H9 (cell line): Measurements from ENCODE around the gene STK10. TPM values are rescaled to one million over a fixed set of nuclear protein-coding genes. Genes with fewer than 3 reads are reported as not detected.
A peak's percentile ranks its signal among the peaks of the same experiment; 100 is the strongest.

ENCODE experiments used
- DNase-seq: peaks from one replicate; pipeline ENCODE4 v3.0.0-alpha.2; 2017
- H2AFZ ChIP-seq: one replicate; pipeline ENCODE4 v1.6.1; 2013; ENCODE audit warnings: mild to moderate bottlenecking, low read length, control low read depth, moderate library complexity
- H2AK5ac ChIP-seq: 2 replicates; pipeline ENCODE4 v1.6.1; 2013; ENCODE audit warnings: low read length, control low read depth, mixed read lengths; ENCODE audit not compliant: insufficient read length
- H2BK120ac ChIP-seq: one replicate; pipeline ENCODE4 v1.6.1; 2013; ENCODE audit warnings: low read depth, mild to moderate bottlenecking, low read length, control low read depth, inconsistent platforms; ENCODE audit not compliant: poor library complexity, severe bottlenecking
- H2BK12ac ChIP-seq: 2 replicates; pipeline ENCODE4 v1.6.1; 2013; ENCODE audit warnings: low read length, control low read depth, mixed read lengths, low read depth; ENCODE audit not compliant: insufficient read length
- H2BK15ac ChIP-seq: 2 replicates; pipeline ENCODE4 v1.6.1; 2013; ENCODE audit warnings: low read depth, low read length, control low read depth
- H2BK20ac ChIP-seq: one replicate; pipeline ENCODE4 v1.6.1; 2013; ENCODE audit warnings: low read depth, mild to moderate bottlenecking, low read length, control low read depth, inconsistent platforms; ENCODE audit not compliant: poor library complexity, severe bottlenecking
- H2BK5ac ChIP-seq: 2 replicates; pipeline ENCODE4 v1.6.1; 2013; ENCODE audit warnings: low read length, control low read depth, mixed read lengths; ENCODE audit not compliant: insufficient read length
- H3K14ac ChIP-seq: 2 replicates; pipeline ENCODE4 v1.6.1; 2013; ENCODE audit warnings: low read length, control low read depth; ENCODE audit not compliant: insufficient read depth
- H3K18ac ChIP-seq: 2 replicates; pipeline ENCODE4 v1.6.1; 2013; ENCODE audit warnings: low read depth, mild to moderate bottlenecking, mixed read lengths, low read length, control low read depth; ENCODE audit not compliant: insufficient read length
- H3K23ac ChIP-seq: 2 replicates; pipeline ENCODE4 v1.6.1; 2013; ENCODE audit warnings: low read length, control low read depth, mixed read lengths, low read depth; ENCODE audit not compliant: insufficient read length
- H3K23me2 ChIP-seq: 2 replicates; pipeline ENCODE4 v1.6.1; 2013; ENCODE audit warnings: low read depth, mild to moderate bottlenecking, mixed read lengths, low read length, control low read depth; ENCODE audit not compliant: insufficient read length, poor library complexity, severe bottlenecking
- H3K27ac ChIP-seq: 2 replicates; pipeline ENCODE4 v1.5.1; 2013; ENCODE audit warnings: low read length, control low read depth, mixed read lengths, low read depth; ENCODE audit not compliant: insufficient read length
- H3K27me3 ChIP-seq: 2 replicates; pipeline ENCODE4 v1.6.1; 2013; ENCODE audit warnings: low read length, control low read depth, inconsistent platforms; ENCODE audit not compliant: insufficient read depth
- H3K4ac ChIP-seq: 2 replicates; pipeline ENCODE4 v1.6.1; 2013; ENCODE audit warnings: low read depth, mild to moderate bottlenecking, control low read depth, inconsistent platforms, low read length, moderate library complexity
- H3K4me1 ChIP-seq: 2 replicates; pipeline ENCODE4 v1.6.1; 2013; ENCODE audit warnings: low read length, control low read depth, inconsistent platforms; ENCODE audit not compliant: insufficient read depth
- H3K4me2 ChIP-seq: 2 replicates; pipeline ENCODE4 v1.6.1; 2013; ENCODE audit warnings: low read length, control low read depth, mixed read lengths; ENCODE audit not compliant: insufficient read length, insufficient read depth
- H3K56ac ChIP-seq: 2 replicates; pipeline ENCODE4 v1.6.1; 2013; ENCODE audit warnings: low read depth, mild to moderate bottlenecking, mixed read lengths, low read length, control low read depth; ENCODE audit not compliant: insufficient read length
- H3K79me1 ChIP-seq: 2 replicates; pipeline ENCODE4 v1.6.1; 2013; ENCODE audit warnings: low read depth, mild to moderate bottlenecking, moderate library complexity, low read length, control low read depth, inconsistent platforms; ENCODE audit not compliant: insufficient read depth, poor library complexity, severe bottlenecking
- H3K79me2 ChIP-seq: 2 replicates; pipeline ENCODE4 v1.6.1; 2013; ENCODE audit warnings: low read length, control low read depth, inconsistent platforms; ENCODE audit not compliant: insufficient read depth
- H3K9ac ChIP-seq: 2 replicates; pipeline ENCODE4 v1.6.1; 2013; ENCODE audit warnings: low read length, control low read depth, mixed read lengths; ENCODE audit not compliant: insufficient read length; ENCODE audit errors: extremely low read depth
- H3K9me3 ChIP-seq: one replicate; pipeline ENCODE4 v1.6.1; 2013; ENCODE audit warnings: low read depth, low read length, inconsistent platforms; ENCODE audit not compliant: control insufficient read depth
- H3T11ph ChIP-seq: one replicate; pipeline ENCODE4 v1.6.1; 2013; ENCODE audit warnings: mild to moderate bottlenecking, low read length, control low read depth, inconsistent platforms
- H4K20me1 ChIP-seq: one replicate; pipeline ENCODE4 v1.6.1; 2013; ENCODE audit not compliant: control insufficient read depth, insufficient read length, insufficient read depth
- H4K5ac ChIP-seq: 2 replicates; pipeline ENCODE4 v1.6.1; 2013; ENCODE audit warnings: low read depth, mild to moderate bottlenecking, mixed read lengths, low read length, control low read depth; ENCODE audit not compliant: insufficient read length
- H4K8ac ChIP-seq: replicated peaks from 2 replicates; pipeline ENCODE4 v1.6.1; 2013; ENCODE audit warnings: low read length, control low read depth, mixed read lengths, low read depth; ENCODE audit not compliant: insufficient read length
- H4K91ac ChIP-seq: 2 replicates; pipeline ENCODE4 v1.6.1; 2013; ENCODE audit warnings: low read depth, mild to moderate bottlenecking, moderate library complexity, mixed read lengths, low read length, control low read depth; ENCODE audit not compliant: insufficient read length
- H3K27ac Mint-ChIP-seq, 3 experiments: 2 replicates in 2 of 3; 3 replicates in 1 of 3; pipeline ENCODE4 v1.8.0; 2020 to 2021; ENCODE audit warnings: mixed read lengths in 3 of 3, mild to moderate bottlenecking in 1 of 3, moderate library complexity in 1 of 3
- H3K27me3 Mint-ChIP-seq: 2 replicates; pipeline ENCODE4 v1.8.0; 2021; ENCODE audit warnings: low read depth, mild to moderate bottlenecking, moderate library complexity, mixed read lengths
- H3K36me3 Mint-ChIP-seq, 3 experiments: 2 replicates in 2 of 3; 3 replicates in 1 of 3; pipeline ENCODE4 v1.8.0; 2020 to 2021; ENCODE audit warnings: low read depth in 3 of 3, mixed read lengths in 3 of 3; ENCODE audit not compliant: insufficient read depth in 1 of 3
- H3K4me1 Mint-ChIP-seq, 2 experiments: 2 replicates each; pipeline ENCODE4 v1.8.0; 2020; ENCODE audit warnings: mixed read lengths in 2 of 2
- H3K4me3 Mint-ChIP-seq, 2 experiments: 2 replicates in 1 of 2; 3 replicates in 1 of 2; pipeline ENCODE4 v1.8.0; 2020 to 2021; ENCODE audit warnings: mild to moderate bottlenecking in 2 of 2, mixed read lengths in 2 of 2, moderate library complexity in 1 of 2
- H3K9me3 Mint-ChIP-seq, 2 experiments: 2 replicates in 1 of 2; 3 replicates in 1 of 2; pipeline ENCODE4 v1.8.0; 2020; ENCODE audit warnings: mild to moderate bottlenecking in 2 of 2, mixed read lengths in 2 of 2, moderate library complexity in 1 of 2
- CTCF ChIP-seq: fragments of 200-600 bp; sonication (generic); conservative IDR thresholded peaks from 3 replicates; pipeline ENCODE4 v1.8.0; 2021; ENCODE audit warnings: antibody characterized with exemption, mild to moderate bottlenecking
- WGBS: extraction: QIAGEN DNeasy Blood & Tissue Kit; methylation state at CpG from one replicate; pipeline ENCODE4 v1.1.7; 2013; ENCODE audit warnings: missing lambda C conversion rate, low lambda C conversion rate, mixed read lengths; ENCODE audit not compliant: insufficient read length; ENCODE audit errors: extremely low coverage; 5-methylcytosine and 5-hydroxymethylcytosine counted together
- total RNA-seq: library from RNA; stranded (reverse); gene quantifications from 2 replicates; pipeline ENCODE4 v1.2.1, GENCODE V29; 2021

Gene STK10
- total RNA-seq, 1 experiment from 2014 or later = 14.6 TPM

GRCh38 chr5:172044631-172045314 is 143.3 kb downstream of the STK10 start:
- Mint-ChIP-seq H3K36me3 (peaks cover 0 to 12% (median 8%) of the 10 kb centered on the region in 3 experiments; a peak in 2 of 7 replicates), H3K4me1 (peaks cover 41 to 45% of the 10 kb centered on the region in 2 experiments), H3K27me3 (no peaks in the 10 kb centered on the region; the same call in 1 of the 2 replicates), H3K27ac (peak overlapping the region; percentile 42 to 65 (median 46); a peak in 3 of 7 replicates), H3K9me3 (no peaks in the 10 kb centered on the region; a peak in 1 of 5 replicates), H3K4me3 (no peak overlapping the region; a peak in 1 of 5 replicates)
- H2AK5ac ChIP-seq = no peak overlapping the region
- H4K20me1 ChIP-seq = no peaks in the 10 kb centered on the region
- H3K27ac ChIP-seq = no peak overlapping the region
- H3K79me2 ChIP-seq = no peaks in the 10 kb centered on the region
- no peaks in the 10 kb centered on the region for H3K27me3 ChIP-seq
- no peak overlapping the region for H3K9ac ChIP-seq
- no peak overlapping the region for H3K14ac ChIP-seq
- H3K79me1 ChIP-seq = no peaks in the 10 kb centered on the region
- no peak overlapping the region for H2BK12ac ChIP-seq
- H3K9me3 ChIP-seq = no peaks in the 10 kb centered on the region
- H3K23ac ChIP-seq = no peak overlapping the region
- no peak overlapping the region for H3K4ac ChIP-seq
- DNase-seq = peak; percentile 49
- no peak overlapping the region for H3K56ac ChIP-seq
- no peak overlapping the region for H3K18ac ChIP-seq
- H4K91ac ChIP-seq = no peak overlapping the region
- no peak overlapping the region for H3T11ph ChIP-seq
- H2BK120ac ChIP-seq = no peak overlapping the region
- H3K4me1 ChIP-seq = peaks cover 4% of the 10 kb centered on the region; the same call in 1 of the 2 replicates
- H2AFZ ChIP-seq = no peak overlapping the region
- no peak overlapping the region for H4K5ac ChIP-seq
- H4K8ac ChIP-seq = no peak overlapping the region
- no peak overlapping the region for H3K4me2 ChIP-seq
- H2BK15ac ChIP-seq = no peak overlapping the region
- H3K23me2 ChIP-seq = no peaks in the 10 kb centered on the region
- TF ChIP-seq CTCF = peak; percentile 36; the same call in 2 of the 3 replicates
- no peak overlapping the region for H2BK5ac ChIP-seq
- H2BK20ac ChIP-seq = no peak overlapping the region
- WGBS = no CpG with 5 or more reads among the region's 14 CpGs
